Esophagus mucosa (tissue), 1 donor: ENCODE data around the gene MIEF2. TPM values are rescaled to one million over a fixed set of nuclear protein-coding genes. Genes with fewer than 3 reads are reported as not detected.

ENCODE experiments used
- ATAC-seq: fragments of 200-7000 bp; cut with Tn5 transposase; one replicate; pipeline ENCODE4 v1.9.1; 2020
- total RNA-seq: library from RNA; stranded (reverse); gene quantifications from one replicate; pipeline ENCODE4 v1.2.4, GENCODE V29; 2023
- donor health status: DM: yes; HTN: yes; CAD: no.

Gene MIEF2
- total RNA-seq, 1 donor from 2014 or later, result 6.3 TPM

- no peak for ATAC-seq
Measured at GRCh38 chr17:18256776-18257175, 3.7 kb upstream of the MIEF2 start.

GRCh38 chr17:18257268-18257981 is 3.0 kb upstream of the MIEF2 start:
- peak; percentile 14 for ATAC-seq

GRCh38 chr17:18257982-18258355 is 2.5 kb upstream of the MIEF2 start:
- peak; percentile 70 for ATAC-seq

GRCh38 chr17:18258356-18259038 is 2.0 kb upstream of the MIEF2 start, which contains the start of gene FLII:
TSS of gene FLII (minus strand) at chr17:18258738. CDS start at chr17:18258690, 48 bp downstream.
- ATAC-seq, result peak; percentile 51

GRCh38 chr17:18259621-18260331 is 686 bp upstream of the MIEF2 start:
- ATAC-seq, result peak; percentile 29

GRCh38 chr17:18261146-18261515 is 669 bp downstream of the MIEF2 start:
- peak; percentile 49 for ATAC-seq

GRCh38 chr17:18261659-18262058 is 1.2 kb downstream of the MIEF2 start:
- no peak for ATAC-seq

GRCh38 chr17:18262111-18262510 is 1.6 kb downstream of the MIEF2 start:
- ATAC-seq, result no peak

GRCh38 chr17:18262641-18263040 is 2.2 kb downstream of the MIEF2 start:
- no peak for ATAC-seq

- no peak for ATAC-seq
Measured at GRCh38 chr17:18263885-18264682, 3.6 kb downstream of the MIEF2 start.

- ATAC-seq, result no peak
Measured at GRCh38 chr17:18267366-18267765, 6.9 kb downstream of the MIEF2 start.

GRCh38 chr17:18267927-18268711 is 7.7 kb downstream of the MIEF2 start:
- peak; percentile 55 for ATAC-seq

GRCh38 chr17:18270046-18270931 is 9.8 kb downstream of the MIEF2 start:
- no peak for ATAC-seq

GRCh38 chr17:18277076-18277475 is 16.6 kb downstream of the MIEF2 start:
- ATAC-seq, result no peak

- ATAC-seq, result no peak
Measured at GRCh38 chr17:18278867-18279266, 18.4 kb downstream of the MIEF2 start.

GRCh38 chr17:18280249-18280648 is 19.8 kb downstream of the MIEF2 start:
- ATAC-seq, result peak; percentile 35

GRCh38 chr17:18280766-18281371 is 20.4 kb downstream of the MIEF2 start:
- ATAC-seq, result no peak

GRCh38 chr17:18281788-18282187 is 21.3 kb downstream of the MIEF2 start:
- ATAC-seq, result no peak

GRCh38 chr17:18285296-18285695 is 24.8 kb downstream of the MIEF2 start:
- no peak for ATAC-seq
